Measurements from ENCODE around the gene AKAP1. TPM values are rescaled to one million over a fixed set of nuclear protein-coding genes. Genes with fewer than 3 reads are reported as not detected.

The AKAP1 gene
- total RNA-seq, 1 donor from 2014 or later: 127 TPM

GRCh38 chr17:57152967-57153528 lies 68.0 kb downstream of the AKAP1 start:
- Histone ChIP-seq H3K36me3 (no peaks in the 10 kb centered on the region), H3K27ac (no peak overlapping the region), H3K4me1 (no peaks in the 10 kb centered on the region), H3K27me3 (no peaks in the 10 kb centered on the region), H3K4me3 (no peak overlapping the region), H3K9me3 (no peaks in the 10 kb centered on the region)
- TF ChIP-seq CTCF (IDR thresholded peaks at IDR 0.05): no peak
- intact Hi-C loops (cut with DNase I): no loop called here
- no peak for DNase-seq (ENCODE audit: low spot score in 2 of 2)

- intact Hi-C loops (cut with DNase I): no loop called here
- H3K27ac ChIP-seq: no peak overlapping the region
- no peaks in the 10 kb centered on the region for H3K9me3 ChIP-seq
- no peaks in the 10 kb centered on the region for H3K36me3 ChIP-seq
- no peak for DNase-seq (ENCODE audit: low spot score in 2 of 2)
- TF ChIP-seq CTCF (IDR thresholded peaks at IDR 0.05): no peak
- H3K4me1 ChIP-seq: no peaks in the 10 kb centered on the region
- no peaks in the 10 kb centered on the region for H3K27me3 ChIP-seq
- H3K4me3 ChIP-seq: no peak overlapping the region
Observed at GRCh38 chr17:57154921-57155320, 69.9 kb downstream of the AKAP1 start.

- Histone ChIP-seq H3K9me3 (no peaks in the 10 kb centered on the region), H3K4me1 (no peaks in the 10 kb centered on the region), H3K4me3 (no peak overlapping the region), H3K27ac (no peak overlapping the region), H3K36me3 (no peaks in the 10 kb centered on the region), H3K27me3 (no peaks in the 10 kb centered on the region)
- no peak for DNase-seq (ENCODE audit: low spot score in 2 of 2)
- no peak for TF ChIP-seq CTCF (IDR thresholded peaks at IDR 0.05)
- intact Hi-C loops (cut with DNase I): no loop called here
Observed at GRCh38 chr17:57158325-57158724, 73.3 kb downstream of the AKAP1 start.

GRCh38 chr17:57158795-57159194 lies 73.7 kb downstream of the AKAP1 start:
- no peaks in the 10 kb centered on the region for H3K36me3 ChIP-seq
- H3K4me1 ChIP-seq: no peaks in the 10 kb centered on the region
- H3K4me3 ChIP-seq: no peak overlapping the region
- DNase-seq (ENCODE audit: low spot score in 2 of 2): no peak
- intact Hi-C loops (cut with DNase I): no loop called here
- TF ChIP-seq CTCF (IDR thresholded peaks at IDR 0.05): no peak
- no peak overlapping the region for H3K27ac ChIP-seq
- H3K9me3 ChIP-seq: no peaks in the 10 kb centered on the region
- H3K27me3 ChIP-seq: no peaks in the 10 kb centered on the region

- intact Hi-C loops (cut with DNase I): no loop called here
- no peak for DNase-seq (ENCODE audit: low spot score in 2 of 2)
- TF ChIP-seq CTCF (IDR thresholded peaks at IDR 0.05): no peak
Observed at GRCh38 chr17:57160624-57161023, 75.6 kb downstream of the AKAP1 start.

GRCh38 chr17:57164814-57165213 lies 79.8 kb downstream of the AKAP1 start:
- Histone ChIP-seq H3K4me3 (no peak overlapping the region), H3K9me3 (no peaks in the 10 kb centered on the region), H3K36me3 (no peaks in the 10 kb centered on the region), H3K4me1 (no peaks in the 10 kb centered on the region), H3K27me3 (no peaks in the 10 kb centered on the region), H3K27ac (no peak overlapping the region)
- no peak for TF ChIP-seq CTCF (IDR thresholded peaks at IDR 0.05)
- intact Hi-C loops (cut with DNase I): no loop called here
- no peak for DNase-seq (ENCODE audit: low spot score in 2 of 2)

More at GRCh38 chr17:57160624-57161023, 75.6 kb downstream of the AKAP1 start:
- Histone ChIP-seq H3K9me3 (no peaks in the 10 kb centered on the region), H3K4me3 (no peak overlapping the region), H3K27ac (no peak overlapping the region), H3K36me3 (no peaks in the 10 kb centered on the region), H3K27me3 (no peaks in the 10 kb centered on the region), H3K4me1 (no peaks in the 10 kb centered on the region)

Data from ascending aorta (tissue), 2 donors.